Erythroblast (primary cell): ENCODE results near the gene DNAJC22.
A peak's percentile ranks its signal among the peaks of the same experiment; 100 is the strongest.

Experiments
- DNase-seq, 2 experiments: peaks; one replicate each; lab custom pipeline; 2025; lab: John Stamatoyannopoulos, UW
- GATA1 ChIP-seq: IDR thresholded peaks from 2 replicates; pipeline ENCODE4 v1.6.1; 2011; ENCODE audit warnings: low read depth, mild to moderate bottlenecking, control low read depth, low read length, moderate library complexity
- POLR2A ChIP-seq: IDR thresholded peaks from 2 replicates; pipeline ENCODE4 v1.6.1; 2011; ENCODE audit warnings: mild to moderate bottlenecking, low read length

The DNAJC22 gene

DNA sequence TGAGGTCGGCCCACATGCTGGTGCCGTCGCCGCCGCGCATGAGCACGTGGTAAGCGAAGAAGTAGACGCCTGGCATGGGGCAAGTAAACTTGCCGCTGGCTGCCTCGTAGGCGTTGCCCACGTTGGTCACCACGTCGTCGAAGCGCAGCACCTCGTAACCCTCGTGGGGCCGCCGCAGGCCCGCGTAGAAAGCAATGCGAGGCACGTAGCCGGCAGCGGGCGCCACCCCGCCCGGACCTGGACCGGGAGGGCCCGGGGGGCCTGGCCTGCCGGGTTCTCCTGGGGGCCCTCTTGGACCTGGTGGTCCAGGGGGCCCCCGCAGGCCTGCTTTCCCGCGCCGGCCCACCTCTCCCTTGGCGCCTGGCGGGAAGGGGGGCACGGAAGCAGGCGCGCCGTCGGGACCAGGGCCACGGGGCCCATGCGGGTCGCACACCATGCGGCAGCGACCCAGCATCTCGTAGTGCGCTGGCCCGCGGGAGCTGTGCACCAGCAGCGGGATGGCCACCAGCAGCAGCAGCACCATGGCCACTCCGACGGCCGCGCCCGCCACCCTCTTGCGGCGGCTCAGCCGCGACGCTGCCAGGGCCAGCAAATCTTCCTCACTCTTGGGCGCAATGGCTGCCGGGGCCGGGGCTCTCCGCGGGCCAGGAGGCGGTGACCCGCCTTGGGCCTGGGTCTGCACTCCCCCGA is 10.6 kb upstream of the DNAJC22 start:
- TF ChIP-seq GATA1 (no peak), POLR2A (no peak)
- peak in 1 of 2 experiments; percentile 18 for DNase-seq

GRCh38 chr12:49336645-49337584 is 9.8 kb upstream of the DNAJC22 start, which contains the start of gene C1QL4:
C1QL4 (minus strand) TSS chr12:49337188; CDS start chr12:49336477, 711 bp downstream.
- no peak for TF ChIP-seq GATA1
- peak; percentile 79 to 88 for DNase-seq

DNA sequence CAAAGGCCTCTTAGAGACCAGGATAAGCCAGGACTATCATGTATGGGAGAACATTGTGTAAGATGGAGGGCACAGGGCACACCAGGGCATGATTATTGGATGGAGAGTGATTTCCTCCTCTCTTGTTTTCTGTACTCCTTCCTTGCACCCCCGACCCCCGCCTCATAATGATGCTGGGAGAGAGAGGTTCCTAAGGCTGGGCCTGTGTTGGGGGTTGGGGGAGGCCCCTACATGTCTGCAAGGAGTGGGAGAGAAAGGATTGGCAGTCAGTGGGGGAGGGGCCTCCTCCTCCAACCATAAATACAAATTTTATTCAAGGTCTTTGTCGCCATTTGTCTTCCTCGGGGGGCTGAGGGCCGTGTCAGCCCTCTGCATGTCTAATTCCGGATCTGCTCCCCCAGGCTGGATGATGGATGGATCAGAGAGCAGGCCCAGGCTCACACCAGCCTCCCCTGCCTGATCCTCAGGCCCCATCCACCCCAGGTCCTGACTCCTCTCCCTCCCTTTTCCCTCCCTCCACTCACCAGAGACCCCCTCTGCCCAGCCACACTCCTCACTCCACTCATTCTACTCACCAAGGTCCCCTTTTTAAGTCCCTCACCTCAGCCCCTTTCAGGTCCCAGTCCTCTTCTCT is 7.7 kb upstream of the DNAJC22 start:
- no peak for DNase-seq

DNA sequence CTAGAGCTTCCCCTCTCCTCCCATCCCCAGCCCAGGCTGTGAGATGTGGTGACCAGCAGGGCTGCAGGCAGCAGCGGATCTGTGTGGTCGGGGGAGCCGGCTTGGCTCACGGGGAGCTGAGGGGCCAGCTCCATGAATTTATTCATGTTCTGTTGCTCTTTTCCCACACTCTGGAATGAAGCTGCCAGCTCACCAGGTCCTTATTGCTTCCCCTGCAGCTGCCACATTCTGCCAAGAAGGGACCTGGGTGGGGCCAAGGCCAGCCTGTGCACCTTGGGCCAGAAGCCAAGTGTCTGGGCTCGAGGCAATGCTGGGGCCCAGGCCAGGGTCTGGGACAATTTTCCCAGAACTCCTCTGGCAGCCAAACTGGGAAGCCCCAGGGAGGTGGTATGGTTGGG is 7.2 kb upstream of the DNAJC22 start:
- no peak for TF ChIP-seq POLR2A
- TF ChIP-seq GATA1, result no peak
- peak in 1 of 2 experiments; percentile 13 for DNase-seq

More for the DNA sequence above, 7.7 kb upstream of the DNAJC22 start:
- TF ChIP-seq POLR2A (no peak), GATA1 (no peak)

DNA sequence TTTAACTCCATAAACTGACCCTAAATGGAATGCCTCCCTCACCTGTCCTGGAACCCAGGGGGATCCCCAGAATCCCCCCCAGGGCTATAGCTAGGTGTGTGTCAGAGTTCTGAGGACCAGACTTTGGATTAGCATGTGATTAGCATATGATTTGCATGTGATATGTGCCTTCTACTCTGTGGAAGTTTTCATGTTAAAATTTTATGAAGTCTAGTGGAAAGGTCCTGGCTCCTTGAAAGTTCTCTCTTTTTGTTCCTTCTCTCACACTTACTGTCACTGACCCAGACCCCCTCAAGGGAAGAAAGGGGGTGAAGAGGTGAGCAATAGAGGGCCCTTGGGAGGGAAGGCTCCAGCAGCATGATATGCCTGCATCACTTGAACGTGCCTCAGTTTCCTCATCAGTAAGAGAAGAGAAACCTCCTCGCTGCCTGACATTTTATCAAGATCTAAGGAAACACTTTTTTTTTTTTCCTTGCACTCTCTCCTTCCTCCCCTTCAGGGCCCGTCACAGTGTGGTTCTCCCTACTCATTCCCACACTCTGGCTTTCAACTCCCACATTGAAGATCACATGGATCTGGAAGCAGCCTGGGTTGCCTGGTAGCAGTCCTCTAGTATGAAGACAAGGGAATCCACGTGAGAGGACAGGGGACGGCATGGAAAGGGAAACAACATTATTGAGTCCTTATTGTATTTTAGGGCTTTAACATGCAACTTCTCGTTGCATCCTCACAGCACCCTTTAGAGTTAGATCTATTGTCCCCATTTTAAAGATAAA is 6.4 kb upstream of the DNAJC22 start:
- DNase-seq, result no peak
- no peak for TF ChIP-seq POLR2A
- no peak for TF ChIP-seq GATA1

GRCh38 chr12:49340971-49341776 is 5.5 kb upstream of the DNAJC22 start:
- peak in 1 of 2 experiments; percentile 12 for DNase-seq
- TF ChIP-seq POLR2A, result no peak
- TF ChIP-seq GATA1, result no peak

DNA sequence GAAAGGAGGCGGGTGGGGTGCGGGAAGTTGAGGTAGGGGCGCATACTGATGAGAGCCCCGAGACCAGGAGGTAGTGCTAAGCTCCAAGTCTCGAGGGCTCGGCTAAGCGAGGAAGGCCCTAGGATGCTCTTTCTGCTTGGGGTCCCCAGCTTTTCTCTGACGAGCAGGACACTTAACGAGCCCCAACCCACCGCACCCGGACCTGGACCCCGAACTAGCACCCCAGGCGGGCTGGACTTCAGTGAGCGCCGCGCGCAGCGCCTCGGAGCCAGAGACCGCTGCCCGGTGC is 5.0 kb upstream of the DNAJC22 start:
- TF ChIP-seq GATA1, result no peak
- no peak for TF ChIP-seq POLR2A
- no peak for DNase-seq

- no peak for TF ChIP-seq GATA1
These were observed 4.4 kb upstream of the DNAJC22 start for GRCh38 chr12:49342066-49342913.

GRCh38 chr12:49342914-49343731 is 3.6 kb upstream of the DNAJC22 start:
- TF ChIP-seq POLR2A (no peak), GATA1 (no peak)
- peak in 1 of 2 experiments; percentile 15 for DNase-seq

More at GRCh38 chr12:49342066-49342913, 4.4 kb upstream of the DNAJC22 start:
- DNase-seq, result peak; percentile 86 to 90

DNA sequence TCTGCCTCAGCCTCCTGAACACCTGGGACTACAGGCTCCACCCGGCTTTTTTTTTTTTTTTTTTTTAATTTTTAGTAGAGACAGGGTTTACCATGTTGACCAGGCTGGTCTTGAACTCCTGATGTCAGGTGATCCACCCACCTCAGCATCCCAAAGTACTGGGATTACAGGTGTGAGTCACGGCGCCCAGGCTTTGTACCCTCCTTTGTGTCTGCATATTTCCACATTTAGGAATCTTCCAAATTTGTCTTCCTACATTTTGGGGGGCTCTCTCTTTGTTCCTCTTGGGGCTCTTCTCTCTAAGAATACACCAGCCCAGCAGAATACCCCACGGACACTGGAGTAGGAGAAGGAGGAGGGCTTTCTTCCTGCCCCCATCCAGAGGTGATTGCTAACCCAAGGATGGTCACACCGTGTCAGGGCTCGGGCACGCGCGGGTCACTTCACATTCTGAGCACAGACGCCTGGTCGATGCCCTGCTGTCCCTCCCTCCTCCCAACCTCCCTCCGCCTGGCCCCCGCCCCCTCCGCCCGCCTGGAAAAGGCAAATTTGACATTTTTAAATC is 2.1 kb upstream of the DNAJC22 start:
- TF ChIP-seq POLR2A (no peak), GATA1 (no peak)
- no peak for DNase-seq

- no peak for DNase-seq
- TF ChIP-seq GATA1, result no peak
- no peak for TF ChIP-seq POLR2A
These were observed 1.4 kb upstream of the DNAJC22 start for GRCh38 chr12:49345051-49345824.
